ENCODE data around the gene ELF1.

ELF1 gene

GRCh38 chr13:40975441-40975840, 43.7 kb downstream of the ELF1 start:
- Histone ChIP-seq H3K9me3 (no peaks in the 10 kb centered on the region), H3K4me3 (no peak overlapping the region), H3K4me1 (peaks cover 100% of the 10 kb centered on the region), H3K36me3 (peaks cover 74% of the 10 kb centered on the region), H3K27me3 (no peaks in the 10 kb centered on the region), H3K4me2 (peak overlapping the region; percentile 72), H3K27ac (no peak overlapping the region), H3K9ac (no peak overlapping the region), H4K20me1 (peaks cover 100% of the 10 kb centered on the region)
- TF ChIP-seq Cebpa-rat (IDR thresholded peaks at IDR 0.05), result no peak

GRCh38 chr13:40974460-40975407, 44.4 kb downstream of the ELF1 start:
- TF ChIP-seq Cebpa-rat (IDR thresholded peaks at IDR 0.05), result no peak
- Histone ChIP-seq H3K27ac (no peak overlapping the region), H3K4me2 (peak overlapping the region; percentile 72), H3K9ac (no peak overlapping the region), H3K27me3 (no peaks in the 10 kb centered on the region), H3K9me3 (no peaks in the 10 kb centered on the region), H3K4me1 (peaks cover 100% of the 10 kb centered on the region), H3K36me3 (peaks cover 74% of the 10 kb centered on the region), H4K20me1 (peaks cover 100% of the 10 kb centered on the region), H3K4me3 (no peak overlapping the region)

- Histone ChIP-seq H3K9ac (peak overlapping the region; percentile 38; the same call in 1 of the 2 replicates), H3K27me3 (no peaks in the 10 kb centered on the region), H3K9me3 (no peaks in the 10 kb centered on the region), H3K27ac (no peak overlapping the region), H3K4me1 (peaks cover 100% of the 10 kb centered on the region), H3K4me2 (peak overlapping the region; percentile 72), H3K36me3 (peaks cover 74% of the 10 kb centered on the region), H4K20me1 (peaks cover 100% of the 10 kb centered on the region), H3K4me3 (no peak overlapping the region)
- no peak for TF ChIP-seq Cebpa-rat (IDR thresholded peaks at IDR 0.05)
These were observed 45.7 kb downstream of the ELF1 start for GRCh38 chr13:40973409-40973808.

- Histone ChIP-seq H3K9ac (no peak overlapping the region), H3K27me3 (no peaks in the 10 kb centered on the region), H3K9me3 (no peaks in the 10 kb centered on the region), H3K4me3 (no peak overlapping the region), H4K20me1 (peaks cover 100% of the 10 kb centered on the region), H3K27ac (no peak overlapping the region), H3K36me3 (peaks cover 75% of the 10 kb centered on the region), H3K4me2 (peak overlapping the region; percentile 72), H3K4me1 (peaks cover 100% of the 10 kb centered on the region)
- TF ChIP-seq Cebpa-rat (IDR thresholded peaks at IDR 0.05), result no peak
These were observed 47.8 kb downstream of the ELF1 start for GRCh38 chr13:40971321-40971720.

- Histone ChIP-seq H3K9ac (no peak overlapping the region), H3K27ac (no peak overlapping the region), H3K4me1 (peaks cover 99% of the 10 kb centered on the region)
These were observed 48.3 kb downstream of the ELF1 start for GRCh38 chr13:40970803-40971202.

GRCh38 chr13:40969169-40969901, 49.8 kb downstream of the ELF1 start:
- peaks cover 99% of the 10 kb centered on the region for H3K4me1 ChIP-seq
- H3K4me2 ChIP-seq, result peak overlapping the region; percentile 72
- no peaks in the 10 kb centered on the region for H3K27me3 ChIP-seq
- peaks cover 79% of the 10 kb centered on the region for H3K36me3 ChIP-seq
- no peaks in the 10 kb centered on the region for H3K9me3 ChIP-seq
- no peak overlapping the region for H3K9ac ChIP-seq
- no peak overlapping the region for H3K4me3 ChIP-seq
- no peak for TF ChIP-seq Cebpa-rat (IDR thresholded peaks at IDR 0.05)
- H4K20me1 ChIP-seq, result peaks cover 100% of the 10 kb centered on the region
- no peak overlapping the region for H3K27ac ChIP-seq

More at GRCh38 chr13:40970803-40971202, 48.3 kb downstream of the ELF1 start:
- Histone ChIP-seq H3K27me3 (no peaks in the 10 kb centered on the region), H4K20me1 (peaks cover 100% of the 10 kb centered on the region), H3K4me3 (no peak overlapping the region), H3K9me3 (no peaks in the 10 kb centered on the region), H3K4me2 (peak overlapping the region; percentile 72), H3K36me3 (peaks cover 72% of the 10 kb centered on the region; the same call in 1 of the 2 replicates)
- no peak for TF ChIP-seq Cebpa-rat (IDR thresholded peaks at IDR 0.05)

GRCh38 chr13:40968416-40969000, 50.6 kb downstream of the ELF1 start:
- peak overlapping the region; percentile 72 for H3K4me2 ChIP-seq
- H3K9me3 ChIP-seq, result no peaks in the 10 kb centered on the region
- no peaks in the 10 kb centered on the region for H3K27me3 ChIP-seq
- H4K20me1 ChIP-seq, result peaks cover 100% of the 10 kb centered on the region
- peaks cover 99% of the 10 kb centered on the region for H3K4me1 ChIP-seq
- no peak overlapping the region for H3K27ac ChIP-seq
- no peak for TF ChIP-seq Cebpa-rat (IDR thresholded peaks at IDR 0.05)
- H3K4me3 ChIP-seq, result no peak overlapping the region
- H3K36me3 ChIP-seq, result peaks cover 81% of the 10 kb centered on the region
- H3K9ac ChIP-seq, result no peak overlapping the region

GRCh38 chr13:40966298-40966697, 52.8 kb downstream of the ELF1 start:
- peak overlapping the region; percentile 29; the same call in 1 of the 2 replicates for H3K4me2 ChIP-seq

GRCh38 chr13:40963927-40964326, 55.2 kb downstream of the ELF1 start:
- Histone ChIP-seq H3K36me3 (peaks cover 87% of the 10 kb centered on the region), H3K4me2 (peak overlapping the region; percentile 49), H4K20me1 (peaks cover 100% of the 10 kb centered on the region)

More at GRCh38 chr13:40966298-40966697, 52.8 kb downstream of the ELF1 start:
- H3K36me3 ChIP-seq, result peaks cover 87% of the 10 kb centered on the region
- peaks cover 99% of the 10 kb centered on the region for H3K4me1 ChIP-seq
- H3K27ac ChIP-seq, result no peak overlapping the region
- no peaks in the 10 kb centered on the region for H3K27me3 ChIP-seq
- no peak overlapping the region for H3K9ac ChIP-seq
- peaks cover 100% of the 10 kb centered on the region for H4K20me1 ChIP-seq
- TF ChIP-seq Cebpa-rat (IDR thresholded peaks at IDR 0.05), result no peak; the same call in 1 of the 2 replicates
- H3K4me3 ChIP-seq, result no peak overlapping the region
- H3K9me3 ChIP-seq, result no peaks in the 10 kb centered on the region

More at GRCh38 chr13:40963927-40964326, 55.2 kb downstream of the ELF1 start:
- Histone ChIP-seq H3K27ac (no peak overlapping the region), H3K27me3 (no peaks in the 10 kb centered on the region), H3K9me3 (no peaks in the 10 kb centered on the region), H3K9ac (no peak overlapping the region), H3K4me3 (no peak overlapping the region), H3K4me1 (peaks cover 81% of the 10 kb centered on the region)
- no peak for TF ChIP-seq Cebpa-rat (IDR thresholded peaks at IDR 0.05)

All from BLaER1 (cell line).